Measurements from ENCODE around the gene PKNOX2. TPM values are rescaled to one million over a fixed set of nuclear protein-coding genes. Genes with fewer than 3 reads are reported as not detected.
"Not testable (repeated sequence)": the region's sequence is repeated elsewhere in the genome, so short reads cannot be mapped to it uniquely, and the experiment has no call there.

PKNOX2 gene
- total RNA-seq, 4 donors from 2014 or later = 1.5 to 4.6 (median 2.8) TPM

GRCh38 chr11:125214601-125215565, 50.3 kb downstream of the PKNOX2 start:
- intact Hi-C loops (cut with DNase I; ENCODE audit: low total_unique reads) = no loop called here
- 54 to 59% methylated on average over 18 of the region's 18 CpGs for WGBS, 2 donors
- H3K4me3 ChIP-seq (ENCODE audit: low read depth, poor library complexity, severe bottlenecking) = no peak overlapping the region
- TF ChIP-seq POLR2A (IDR thresholded peaks at IDR 0.05) = no peak
- no peak for TF ChIP-seq CTCF (IDR thresholded peaks at IDR 0.05)
- DNase-seq (ENCODE audit: low spot score in 2 of 2) = no peak

GRCh38 chr11:125215976-125216375, 51.4 kb downstream of the PKNOX2 start:
- no peak overlapping the region for H3K4me3 ChIP-seq (ENCODE audit: low read depth, poor library complexity, severe bottlenecking)
- no peak for TF ChIP-seq CTCF (IDR thresholded peaks at IDR 0.05)
- no peak for TF ChIP-seq POLR2A (IDR thresholded peaks at IDR 0.05)
- DNase-seq (ENCODE audit: low spot score in 2 of 2) = no peak
- intact Hi-C loops (cut with DNase I; ENCODE audit: low total_unique reads) = no loop called here
- WGBS, 2 donors = 76 to 80% methylated on average over 6 of the region's 6 CpGs

- WGBS, 2 donors = 87 to 89% methylated on average over 4 of the region's 4 CpGs
- intact Hi-C loops (cut with DNase I; ENCODE audit: low total_unique reads) = no loop called here
- no peak for DNase-seq (ENCODE audit: low spot score in 2 of 2)
- TF ChIP-seq CTCF (IDR thresholded peaks at IDR 0.05) = no peak
- TF ChIP-seq POLR2A (IDR thresholded peaks at IDR 0.05) = no peak
- no peak overlapping the region for H3K4me3 ChIP-seq (ENCODE audit: low read depth, poor library complexity, severe bottlenecking)
Observed at GRCh38 chr11:125218336-125218735, 53.8 kb downstream of the PKNOX2 start.

- WGBS, 2 donors = 85 to 86% methylated on average over 10 of the region's 10 CpGs
- intact Hi-C loops (cut with DNase I; ENCODE audit: low total_unique reads) = no loop called here
- no peak overlapping the region for H3K4me3 ChIP-seq (ENCODE audit: low read depth, poor library complexity, severe bottlenecking)
- no peak for TF ChIP-seq POLR2A (IDR thresholded peaks at IDR 0.05)
- DNase-seq (ENCODE audit: low spot score in 2 of 2) = no peak
Observed at GRCh38 chr11:125221461-125221860, 56.9 kb downstream of the PKNOX2 start.

GRCh38 chr11:125222494-125222893, 57.9 kb downstream of the PKNOX2 start:
- no peak overlapping the region for H3K4me3 ChIP-seq (ENCODE audit: low read depth, poor library complexity, severe bottlenecking)
- no peak for DNase-seq (ENCODE audit: low spot score in 2 of 2)
- intact Hi-C loops (cut with DNase I; ENCODE audit: low total_unique reads) = no loop called here
- TF ChIP-seq POLR2A (IDR thresholded peaks at IDR 0.05) (no peak), CTCF (IDR thresholded peaks at IDR 0.05) (no peak)
- WGBS, 2 donors = 91 to 96% methylated on average over 4 of the region's 4 CpGs

- intact Hi-C loops (cut with DNase I; ENCODE audit: low total_unique reads); DNase-seq (ENCODE audit: low spot score in 2 of 2); H3K4me3 ChIP-seq (ENCODE audit: low read depth, poor library complexity, severe bottlenecking): not testable (repeated sequence)
- WGBS, 2 donors = 85 to 90% methylated on average over 6 of the region's 6 CpGs
Observed at GRCh38 chr11:125223161-125223560, 58.6 kb downstream of the PKNOX2 start.

Measured in lower leg skin (tissue), 4 donors.